Lung (tissue), 12 donors: ENCODE measurements around the gene SRD5A3. TPM values are rescaled to one million over a fixed set of nuclear protein-coding genes. Genes with fewer than 3 reads are reported as not detected.

Experiments used
- ATAC-seq: fragments of 200-7000 bp; cut with Tn5 transposase; one replicate; pipeline ENCODE4 v1.9.1; 2020; ENCODE audit warnings: moderate number of reproducible peaks; ENCODE audit not compliant: insufficient read depth, low FRiP score
- DNase-seq, 3 donors: peaks; one replicate each; pipeline ENCODE4 v3.0.0-alpha.2; 2013 to 2017
- H3K27ac ChIP-seq, 2 donors: one replicate each; pipeline ENCODE4 v1.5.1; 2013; ENCODE audit warnings: mild to moderate bottlenecking in 2 of 2, moderate library complexity in 2 of 2, control low read depth in 1 of 2, inconsistent platforms in 1 of 2, low read depth in 1 of 2, low read length in 1 of 2
- H3K27me3 ChIP-seq, 3 donors: one replicate each; pipeline ENCODE4 v1.5.1; 2013; ENCODE audit warnings: low read length in 2 of 3; ENCODE audit not compliant: control insufficient read depth in 3 of 3, insufficient read depth in 3 of 3
- H3K36me3 ChIP-seq, 4 donors: one replicate each; pipeline ENCODE4 v1.5.1; 2013; ENCODE audit warnings: low read length in 4 of 4, mild to moderate bottlenecking in 1 of 4, moderate library complexity in 1 of 4; ENCODE audit not compliant: control insufficient read depth in 4 of 4, insufficient read depth in 4 of 4
- H3K4me1 ChIP-seq, 5 donors: one replicate each; pipeline ENCODE4 v1.5.1; 2013; ENCODE audit warnings: low read length in 5 of 5, mild to moderate bottlenecking in 2 of 5, moderate library complexity in 1 of 5; ENCODE audit not compliant: control insufficient read depth in 5 of 5, insufficient read depth in 5 of 5
- H3K4me3 ChIP-seq: one replicate; pipeline ENCODE4 v1.5.1; 2013; ENCODE audit warnings: mild to moderate bottlenecking, control low read depth, moderate library complexity
- H3K9ac ChIP-seq, 2 donors: one replicate each; pipeline ENCODE4 v1.5.1; 2013; ENCODE audit warnings: low read length in 2 of 2, control low read depth in 1 of 2; ENCODE audit not compliant: insufficient read depth in 1 of 2
- H3K9me3 ChIP-seq, 4 donors: one replicate each; pipeline ENCODE4 v1.5.1; 2013; ENCODE audit warnings: low read length in 3 of 4, mild to moderate bottlenecking in 1 of 4, moderate library complexity in 1 of 4; ENCODE audit not compliant: control insufficient read depth in 4 of 4, insufficient read depth in 3 of 4
- CTCF ChIP-seq: IDR thresholded peaks from 2 replicates; pipeline ENCODE4 v1.5.1; 2012; ENCODE audit warnings: mild to moderate bottlenecking; ENCODE audit errors: control extremely low read depth, extremely low read depth
- WGBS, 2 donors: extraction: QIAGEN DNeasy Blood & Tissue Kit; methylation state at CpG; one replicate each; pipeline ENCODE4 v1.1.7; 2013; 5-methylcytosine and 5-hydroxymethylcytosine counted together
- polyA plus RNA-seq, 2 donors: library from polyadenylated mRNA; stranded (reverse); fragments of 200-250 nt; gene quantifications; one replicate each; pipeline ENCODE4 v1.2.1, GENCODE V29; 2013
- total RNA-seq, 2 donors: library from RNA; depleted of rRNA in 1 of 2; stranded (reverse); fragments of >200 nt in 1 of 2; gene quantifications; one replicate each; pipeline ENCODE4 v1.2.1, GENCODE V29; 2014 to 2021
- donor health status: control.
- donor health status: control.
- donor health status: Bipolar disorder and iron deficiency.
- donor health status: healthy.
- donor health status: DM: yes; HTN: yes; CAD: no.

Gene SRD5A3
- total and polyA plus RNA-seq, 4 donors, result 13.6 to 37.1 (median 24.0) TPM

- no peak for ATAC-seq
Measured at GRCh38 chr4:55323375-55323774, 22.7 kb upstream of the SRD5A3 start.

GRCh38 chr4:55326629-55327028 is 19.4 kb upstream of the SRD5A3 start:
- no peaks in the 10 kb centered on the region for H3K27me3 ChIP-seq
- no peak overlapping the region for H3K4me3 ChIP-seq
- no peak overlapping the region for H3K27ac ChIP-seq
- H3K9ac ChIP-seq, result no peak overlapping the region
- H3K4me1 ChIP-seq, result no peaks in the 10 kb centered on the region
- TF ChIP-seq CTCF, result no peak
- no peak for DNase-seq
- peaks cover 0 to 4% (median under 1%) of the 10 kb centered on the region in 4 donors for H3K9me3 ChIP-seq
- no peak for ATAC-seq
- no peaks in the 10 kb centered on the region for H3K36me3 ChIP-seq

More at GRCh38 chr4:55323375-55323774, 22.7 kb upstream of the SRD5A3 start:
- Histone ChIP-seq H3K27ac (no peak overlapping the region), H3K4me1 (peaks cover 0 to 2% (median 0%) of the 10 kb centered on the region in 5 donors), H3K36me3 (no peaks in the 10 kb centered on the region), H3K27me3 (no peaks in the 10 kb centered on the region), H3K9ac (no peak overlapping the region), H3K9me3 (no peaks in the 10 kb centered on the region), H3K4me3 (no peak overlapping the region)
- no peak for TF ChIP-seq CTCF
- DNase-seq, result no peak

GRCh38 chr4:55329012-55329411 is 17.0 kb upstream of the SRD5A3 start:
- Histone ChIP-seq H3K9ac (no peak overlapping the region), H3K4me3 (no peak overlapping the region), H3K4me1 (no peaks in the 10 kb centered on the region), H3K9me3 (peaks cover 0 to 4% (median under 1%) of the 10 kb centered on the region in 4 donors), H3K27ac (no peak overlapping the region), H3K27me3 (no peaks in the 10 kb centered on the region), H3K36me3 (no peaks in the 10 kb centered on the region)
- 82 to 84% methylated on average over 2 of the region's 2 CpGs for WGBS, 2 donors
- no peak for DNase-seq
- TF ChIP-seq CTCF, result no peak
- ATAC-seq, result no peak

GRCh38 chr4:55330241-55330640 is 15.8 kb upstream of the SRD5A3 start:
- DNase-seq (no peak), ATAC-seq (peak; percentile 72)
- H3K9ac ChIP-seq, result no peak overlapping the region
- TF ChIP-seq CTCF, result no peak
- H3K4me3 ChIP-seq, result no peak overlapping the region
- H3K27me3 ChIP-seq, result no peaks in the 10 kb centered on the region
- H3K4me1 ChIP-seq, result no peaks in the 10 kb centered on the region
- no peaks in the 10 kb centered on the region for H3K36me3 ChIP-seq
- peaks cover 0 to 4% (median under 1%) of the 10 kb centered on the region in 4 donors for H3K9me3 ChIP-seq
- WGBS, 2 donors, result 15 to 30% methylated on average over 4 of the region's 4 CpGs
- peak overlapping the region in 1 of 2 donors; percentile 45 for H3K27ac ChIP-seq
